ENCODE measurements around the gene CD44. TPM values are rescaled to one million over a fixed set of nuclear protein-coding genes. Genes with fewer than 3 reads are reported as not detected.
A peak's percentile ranks its signal among the peaks of the same experiment; 100 is the strongest.

Gene CD44
- total RNA-seq, 3 donors from 2014 or later (not counting 1 experiment from before 2014, with no cell fraction given) = 354 to 638 (median 490) TPM

DNA sequence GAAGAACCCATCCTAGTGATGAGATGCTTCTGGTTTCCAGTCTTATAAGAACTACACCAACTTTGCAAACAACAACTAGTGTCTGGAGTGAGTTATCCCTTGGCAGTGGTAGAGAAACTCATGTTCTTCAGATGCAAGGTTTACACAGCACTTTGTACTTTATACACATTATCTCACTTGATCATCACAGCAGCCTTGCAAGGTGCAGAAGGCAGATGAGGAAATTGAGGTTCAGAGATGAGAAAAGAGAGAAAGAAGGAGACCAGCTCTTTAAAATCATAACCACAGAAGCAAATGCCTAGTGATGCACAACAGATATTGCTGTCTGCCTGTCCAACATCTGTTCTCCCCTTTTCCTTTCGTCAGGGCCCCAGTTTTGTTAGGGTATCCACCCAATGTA is 16.7 kb upstream of the CD44 start:
- H3K27ac ChIP-seq (ENCODE audit: low read length) = peak overlapping the region; percentile 37
- ATAC-seq (peak; percentile 74 to 85 (median 76)), DNase-seq (peak in 1 of 2 donors; percentile 63)
- intact Hi-C loops (cut with micrococcal nuclease) = loop anchor here (10.0 kb wide), 1 partner anchor 52 kb away; no protein-coding TSS in a partner anchor
- TF ChIP-seq, protein P1, sequence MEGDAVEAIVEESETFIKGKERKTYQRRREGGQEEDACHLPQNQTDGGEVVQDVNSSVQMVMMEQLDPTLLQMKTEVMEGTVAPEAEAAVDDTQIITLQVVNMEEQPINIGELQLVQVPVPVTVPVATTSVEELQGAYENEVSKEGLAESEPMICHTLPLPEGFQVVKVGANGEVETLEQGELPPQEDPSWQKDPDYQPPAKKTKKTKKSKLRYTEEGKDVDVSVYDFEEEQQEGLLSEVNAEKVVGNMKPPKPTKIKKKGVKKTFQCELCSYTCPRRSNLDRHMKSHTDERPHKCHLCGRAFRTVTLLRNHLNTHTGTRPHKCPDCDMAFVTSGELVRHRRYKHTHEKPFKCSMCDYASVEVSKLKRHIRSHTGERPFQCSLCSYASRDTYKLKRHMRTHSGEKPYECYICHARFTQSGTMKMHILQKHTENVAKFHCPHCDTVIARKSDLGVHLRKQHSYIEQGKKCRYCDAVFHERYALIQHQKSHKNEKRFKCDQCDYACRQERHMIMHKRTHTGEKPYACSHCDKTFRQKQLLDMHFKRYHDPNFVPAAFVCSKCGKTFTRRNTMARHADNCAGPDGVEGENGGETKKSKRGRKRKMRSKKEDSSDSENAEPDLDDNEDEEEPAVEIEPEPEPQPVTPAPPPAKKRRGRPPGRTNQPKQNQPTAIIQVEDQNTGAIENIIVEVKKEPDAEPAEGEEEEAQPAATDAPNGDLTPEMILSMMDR (IDR thresholded peaks at IDR 0.05) = no peak
- no peak overlapping the region for H3K4me3 ChIP-seq (ENCODE audit: low read length)
- H3K4me1 Mint-ChIP-seq = peaks cover 23% of the 10 kb centered on the region in 2 donors
- H3K4me3 Mint-ChIP-seq = peak overlapping the region; percentile 62
- H3K9me3 ChIP-seq (ENCODE audit: control insufficient read depth, insufficient read depth, low read length) = no peaks in the 10 kb centered on the region
- H3K27me3 ChIP-seq (ENCODE audit: control insufficient read depth, insufficient read depth, low read length) = no peaks in the 10 kb centered on the region
- peaks cover 13 to 28% of the 10 kb centered on the region in 2 donors for H3K27me3 Mint-ChIP-seq (ENCODE audit: low read depth in 2 of 2)
- H3K36me3 ChIP-seq (ENCODE audit: control insufficient read depth, insufficient read depth, low read length) = no peaks in the 10 kb centered on the region
- H3K9me3 Mint-ChIP-seq = no peaks in the 10 kb centered on the region
- H3K27ac Mint-ChIP-seq = peak overlapping the region; percentile 62 to 76
- H3K36me3 Mint-ChIP-seq = no peaks in the 10 kb centered on the region
- H3K4me1 ChIP-seq (ENCODE audit: control insufficient read depth, insufficient read depth, low read length) = peaks cover 12% of the 10 kb centered on the region
- WGBS (ENCODE audit: insufficient coverage) = no CpG with 5 or more reads among the region's 1 CpG

DNA sequence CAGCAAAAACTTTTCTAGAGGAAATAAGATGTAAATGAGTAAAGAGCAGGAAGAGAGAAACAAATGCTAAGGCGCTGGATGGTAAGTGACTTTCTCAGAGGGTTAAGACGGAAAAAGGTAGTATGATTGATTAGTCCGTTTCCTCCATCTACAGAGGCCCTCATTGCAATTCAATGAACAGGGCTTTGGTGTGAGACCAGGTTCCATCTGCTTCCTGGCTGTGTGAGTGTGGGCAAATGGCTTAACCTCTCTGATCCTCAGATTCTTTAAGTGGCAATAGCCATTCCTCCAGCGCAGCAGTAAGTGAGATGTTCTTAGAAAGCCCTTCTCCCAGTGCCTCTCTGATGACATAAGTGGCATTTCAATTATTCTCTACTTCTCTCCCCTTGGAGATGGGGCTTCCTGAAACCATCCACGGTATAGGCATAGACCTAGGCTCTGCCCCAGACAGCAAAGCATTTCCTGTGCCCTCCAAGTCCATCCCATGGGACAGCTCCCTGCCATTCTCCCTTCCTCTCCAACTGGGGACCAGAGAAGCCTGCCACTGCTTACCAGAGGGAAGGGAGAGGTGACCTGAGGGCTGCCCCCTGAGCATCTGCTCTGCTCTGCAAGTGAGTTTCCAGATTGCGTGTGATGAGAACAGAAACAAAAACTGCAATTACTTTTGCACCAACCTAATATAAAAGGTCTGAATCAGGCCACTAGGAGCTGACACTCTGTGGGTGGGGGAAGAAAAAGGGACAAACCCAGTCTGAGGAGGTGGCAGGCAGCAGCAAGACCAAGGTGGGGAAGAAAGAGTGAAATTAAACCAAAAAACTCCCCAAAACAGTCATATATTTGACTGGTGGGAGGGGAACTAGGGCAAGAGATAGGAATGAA is 12.7 kb upstream of the CD44 start:
- Mint-ChIP-seq H3K27me3 (ENCODE audit: low read depth in 2 of 2) (peaks cover 5 to 8% of the 10 kb centered on the region in 2 donors), H3K9me3 (no peaks in the 10 kb centered on the region), H3K4me3 (no peak overlapping the region), H3K4me1 (peaks cover 22 to 28% of the 10 kb centered on the region in 2 donors), H3K27ac (peak overlapping the region in 1 of 2 donors; percentile 14), H3K36me3 (no peaks in the 10 kb centered on the region)
- intact Hi-C loops (cut with micrococcal nuclease) = loop anchor here (10.0 kb wide), 1 partner anchor 49 kb away; no protein-coding TSS in a partner anchor
- Histone ChIP-seq H3K9me3 (ENCODE audit: control insufficient read depth, insufficient read depth, low read length) (no peaks in the 10 kb centered on the region), H3K4me3 (ENCODE audit: low read length) (no peak overlapping the region), H3K4me1 (ENCODE audit: control insufficient read depth, insufficient read depth, low read length) (peaks cover 12% of the 10 kb centered on the region), H3K27me3 (ENCODE audit: control insufficient read depth, insufficient read depth, low read length) (no peaks in the 10 kb centered on the region), H3K36me3 (ENCODE audit: control insufficient read depth, insufficient read depth, low read length) (no peaks in the 10 kb centered on the region), H3K27ac (ENCODE audit: low read length) (no peak overlapping the region)
- ATAC-seq (peak; percentile 36 to 67 (median 39)), DNase-seq (peak in 1 of 2 donors; percentile 69)
- TF ChIP-seq, protein P1 (IDR thresholded peaks at IDR 0.05) = no peak
- WGBS (ENCODE audit: insufficient coverage) = 78% methylated on average over 5 of the region's 6 CpGs

DNA sequence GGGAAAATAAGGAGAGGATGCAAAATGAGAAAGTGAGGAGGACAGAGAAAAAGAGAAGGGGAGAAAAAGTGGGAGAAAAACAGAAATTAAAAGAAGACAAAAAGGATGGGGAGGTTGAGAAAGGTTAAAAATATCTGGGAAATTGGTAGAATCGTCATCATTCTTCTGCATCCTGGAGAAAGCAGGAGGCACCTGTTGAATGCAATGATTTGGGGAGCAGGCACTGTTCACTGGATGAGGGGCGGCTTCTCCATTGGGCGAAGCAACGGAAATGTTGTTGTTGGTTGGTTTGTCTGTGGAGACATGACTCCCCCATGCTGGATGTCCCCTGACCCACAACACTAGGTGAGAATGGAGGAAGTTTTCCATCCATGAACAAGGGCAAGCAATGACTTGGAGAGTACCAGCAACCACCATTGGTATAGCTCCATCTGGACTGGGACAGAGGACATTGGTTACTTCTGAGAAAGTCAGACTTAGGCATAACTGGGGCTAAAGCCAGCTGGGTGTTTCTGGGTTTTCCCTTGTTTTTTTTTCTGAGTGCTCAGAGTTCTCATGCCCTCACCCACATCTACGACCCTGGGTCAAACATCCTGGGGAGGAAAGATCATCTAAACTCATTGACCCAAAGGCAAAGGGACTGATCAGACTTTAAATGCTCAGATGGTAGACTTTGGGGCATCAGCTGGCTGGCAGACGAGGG is 11.9 kb upstream of the CD44 start:
- no peak overlapping the region for H3K4me3 ChIP-seq (ENCODE audit: low read length)
- intact Hi-C loops (cut with micrococcal nuclease) = loop anchor here (10.0 kb wide), 1 partner anchor 48 kb away; no protein-coding TSS in a partner anchor
- no peak overlapping the region for H3K27ac ChIP-seq (ENCODE audit: low read length)
- peaks cover 12% of the 10 kb centered on the region for H3K4me1 ChIP-seq (ENCODE audit: control insufficient read depth, insufficient read depth, low read length)
- no peak for ATAC-seq
- Mint-ChIP-seq H3K4me3 (no peak overlapping the region), H3K36me3 (no peaks in the 10 kb centered on the region), H3K9me3 (no peaks in the 10 kb centered on the region), H3K27ac (peak overlapping the region in 1 of 2 donors; percentile 14), H3K27me3 (ENCODE audit: low read depth in 2 of 2) (peaks cover 5 to 8% of the 10 kb centered on the region in 2 donors), H3K4me1 (peaks cover 20 to 30% of the 10 kb centered on the region in 2 donors)
- TF ChIP-seq, protein P1 (IDR thresholded peaks at IDR 0.05) = no peak
- H3K36me3 ChIP-seq (ENCODE audit: control insufficient read depth, insufficient read depth, low read length) = no peaks in the 10 kb centered on the region
- WGBS (ENCODE audit: insufficient coverage) = 88% methylated on average over 6 of the region's 6 CpGs
- H3K9me3 ChIP-seq (ENCODE audit: control insufficient read depth, insufficient read depth, low read length) = no peaks in the 10 kb centered on the region
- no peaks in the 10 kb centered on the region for H3K27me3 ChIP-seq (ENCODE audit: control insufficient read depth, insufficient read depth, low read length)
- DNase-seq = no peak

Measured in natural killer cell (primary cell).